ENCODE data around the gene KCNH1. TPM values are rescaled to one million over a fixed set of nuclear protein-coding genes. Genes with fewer than 3 reads are reported as not detected.

The KCNH1 gene
- polyA plus RNA-seq, 1 of the 3 experiments (the other 2 are of a cell fraction): 0.08 TPM

GRCh38 chr1:211092955-211093354 is 41.0 kb downstream of the KCNH1 start:
- ChIA-PET CTCF (interaction anchor here (1.7 kb wide), 1 partner anchor 41 kb away, joined by 5 read pairs; the partner anchor contains the start of gene KCNH1), POLR2A (no interaction called here)
- Histone ChIP-seq H3K9me2 (no peaks in the 10 kb centered on the region), H3K9ac (no peak overlapping the region), H2AFZ (ENCODE audit: low read depth) (no peak overlapping the region), H3K9me3 (no peaks in the 10 kb centered on the region), H4K20me1 (ENCODE audit: insufficient read depth) (no peaks in the 10 kb centered on the region), H3K4me2 (no peak overlapping the region), H3K36me3 (replicated peaks in 1 of 2; ENCODE audit: control insufficient read depth in 1 of 2, insufficient read depth in 2 of 2, low read length in 1 of 2) (no peaks in the 10 kb centered on the region), H3F3A (replicated peaks; ENCODE audit: insufficient read depth) (no peaks in the 10 kb centered on the region), H3K79me2 (ENCODE audit: insufficient read depth) (no peaks in the 10 kb centered on the region), H3K4me3 (ENCODE audit: low read depth in 2 of 2, low read length in 1 of 2) (no peak overlapping the region), H3K27me3 (ENCODE audit: insufficient read depth) (no peaks in the 10 kb centered on the region), H3K4me1 (ENCODE audit: control insufficient read depth in 1 of 2, insufficient read depth in 2 of 2, low read depth in 1 of 2, low read length in 1 of 2) (no peaks in the 10 kb centered on the region; a peak in 1 of 4 replicates), H3K27ac (ENCODE audit: low read depth in 2 of 2, low read length in 1 of 2) (no peak overlapping the region)
- no peak for DNase-seq
- TF ChIP-seq PBX3 (IDR thresholded peaks at IDR 0.05): no peak
- no peak for TF ChIP-seq RCOR1 (IDR thresholded peaks at IDR 0.05; ENCODE audit: low read length)
- TF ChIP-seq FOXJ3 (CRISPR knock-in tag; IDR thresholded peaks at IDR 0.05): no peak
- TF ChIP-seq REST (IDR thresholded peaks at IDR 0.05; ENCODE audit: low read depth, low read length): no peak
- TF ChIP-seq ZBTB33 (IDR thresholded peaks at IDR 0.05; ENCODE audit: borderline replicate concordance, low read depth): no peak
- TF ChIP-seq EP300 (IDR thresholded peaks at IDR 0.05; ENCODE audit: borderline replicate concordance in 1 of 2, low read depth in 1 of 2, low read length in 1 of 2): no peak
- TF ChIP-seq EZH2phosphoT487 (IDR thresholded peaks at IDR 0.05; ENCODE audit: borderline replicate concordance, low read depth): no peak
- no peak for TF ChIP-seq TAF1 (IDR thresholded peaks at IDR 0.05; ENCODE audit: borderline replicate concordance, low read depth, low read length)
- TF ChIP-seq CHD2 (IDR thresholded peaks at IDR 0.05; ENCODE audit: low read length, partially characterized antibody): no peak
- TF ChIP-seq SIN3A (IDR thresholded peaks at IDR 0.05; ENCODE audit: borderline replicate concordance, low read depth, low read length): no peak
- TF ChIP-seq NFIC (IDR thresholded peaks at IDR 0.05; ENCODE audit: borderline replicate concordance): no peak
- 65% methylated on average over 5 of the region's 5 CpGs for WGBS (ENCODE audit: low lambda C conversion rate)
